IMR-90 (cell line): ENCODE results near the gene COQ8A. TPM values are rescaled to one million over a fixed set of nuclear protein-coding genes. Genes with fewer than 3 reads are reported as not detected.

Experiments
- ATAC-seq: fragments of 200-7000 bp; cut with Tn5 transposase; 2 replicates; pipeline ENCODE4 v1.9.1; 2020; ENCODE audit warnings: low read depth, mild to moderate bottlenecking, moderate library complexity
- BruUV-seq: library from RNA; stranded (reverse); fragments of 400-500 nt; replicated peaks from 2 replicates; lab custom pipeline; 2021; lab: Mats Ljungman, UMichigan
- CTCF ChIA-PET: fragments of 300-600 bp; formaldehyde crosslinking; extraction: SDS; loops from one replicate; lab custom pipeline; 2021; ENCODE audit warnings: antibody characterized with exemption; lab: Yijun Ruan, JAX
- POLR2A ChIA-PET: fragments of 300-600 bp; sonication (Branson Sonifier 250); formaldehyde crosslinking; loops from one replicate; lab custom pipeline; 2022; ENCODE audit warnings: antibody characterized with exemption; ENCODE audit not compliant: unreplicated experiment; lab: Charles Lee
- DNase-seq: peaks from one replicate; pipeline ENCODE4 v3.0.0; 2013
- H2AFZ ChIP-seq: replicated peaks from 2 replicates; pipeline ENCODE3; 2013; ENCODE audit warnings: low read length, mild to moderate bottlenecking; ENCODE audit not compliant: poor library complexity
- H2AK5ac ChIP-seq: 2 replicates; pipeline ENCODE4 v1.6.1; 2013; ENCODE audit warnings: low read depth, low read length, inconsistent platforms
- H2AK9ac ChIP-seq: replicated peaks from 2 replicates; pipeline ENCODE3; 2013; ENCODE audit warnings: mild to moderate bottlenecking, low read depth, low read length, moderate library complexity; ENCODE audit not compliant: poor library complexity
- H2BK120ac ChIP-seq: 2 replicates; pipeline ENCODE4 v1.6.1; 2013; ENCODE audit warnings: low read depth, low read length, inconsistent platforms
- H2BK15ac ChIP-seq: 3 replicates; pipeline ENCODE4 v1.6.1; 2013; ENCODE audit warnings: low read depth, low read length, inconsistent platforms
- H2BK20ac ChIP-seq: 2 replicates; pipeline ENCODE4 v1.6.1; 2013; ENCODE audit warnings: low read depth, mild to moderate bottlenecking, inconsistent platforms, low read length, moderate library complexity
- H2BK5ac ChIP-seq: 2 replicates; pipeline ENCODE4 v1.6.1; 2013; ENCODE audit warnings: mild to moderate bottlenecking, low read depth, low read length, inconsistent platforms; ENCODE audit not compliant: poor library complexity, severe bottlenecking
- H3K14ac ChIP-seq: replicated peaks from 2 replicates; pipeline ENCODE4 v1.6.1; 2013; ENCODE audit warnings: low read depth, low read length, inconsistent platforms
- H3K18ac ChIP-seq: 2 replicates; pipeline ENCODE4 v1.6.1; 2013; ENCODE audit warnings: low read depth, low read length, control low read depth
- H3K23ac ChIP-seq: 2 replicates; pipeline ENCODE4 v1.6.1; 2013; ENCODE audit warnings: low read depth, low read length, inconsistent platforms
- H3K27ac ChIP-seq: 2 replicates; pipeline ENCODE4 v1.5.1; 2013; ENCODE audit warnings: mild to moderate bottlenecking, control low read depth, low read length; ENCODE audit not compliant: insufficient read depth
- H3K27me3 ChIP-seq: 2 replicates; pipeline ENCODE4 v1.6.1; 2013; ENCODE audit warnings: low read length; ENCODE audit not compliant: control insufficient read depth, insufficient read depth
- H3K36me3 ChIP-seq: 2 replicates; pipeline ENCODE4 v1.6.1; 2013; ENCODE audit warnings: low read length, mixed read lengths; ENCODE audit not compliant: control insufficient read depth, insufficient read depth
- H3K4ac ChIP-seq: 2 replicates; pipeline ENCODE4 v1.6.1; 2013; ENCODE audit warnings: low read depth, low read length, inconsistent platforms
- H3K4me1 ChIP-seq: 2 replicates; pipeline ENCODE4 v1.6.1; 2013; ENCODE audit warnings: low read length, mixed read lengths; ENCODE audit not compliant: control insufficient read depth, insufficient read depth
- H3K4me2 ChIP-seq: 2 replicates; pipeline ENCODE4 v1.6.1; 2013; ENCODE audit warnings: low read depth, mild to moderate bottlenecking, control low read depth, low read length, moderate library complexity
- H3K4me3 ChIP-seq: 2 replicates; pipeline ENCODE4 v1.5.1; 2013; ENCODE audit warnings: low read depth, mild to moderate bottlenecking, control low read depth, low read length, moderate library complexity; ENCODE audit not compliant: insufficient read depth
- H3K56ac ChIP-seq: 2 replicates; pipeline ENCODE4 v1.6.1; 2013; ENCODE audit warnings: low read length, inconsistent platforms; ENCODE audit not compliant: insufficient read depth; ENCODE audit errors: extremely low read depth
- H3K79me1 ChIP-seq, 2 experiments: 2 replicates each; pipeline ENCODE4 v1.6.1; 2013; ENCODE audit warnings: low read length in 2 of 2, inconsistent platforms in 1 of 2, low read depth in 1 of 2
- H3K9ac ChIP-seq: 2 replicates; pipeline ENCODE4 v1.6.1; 2013; ENCODE audit warnings: low read depth, low read length, control low read depth
- H3K9me1 ChIP-seq: 2 replicates; pipeline ENCODE4 v1.6.1; 2013; ENCODE audit warnings: low read length, inconsistent platforms; ENCODE audit not compliant: insufficient read depth
- H3K9me3 ChIP-seq: 2 replicates; pipeline ENCODE4 v1.6.1; 2013; ENCODE audit warnings: low read length; ENCODE audit not compliant: control insufficient read depth, insufficient read depth
- H4K20me1 ChIP-seq: 2 replicates; pipeline ENCODE4 v1.6.1; 2013; ENCODE audit warnings: low read length, inconsistent platforms; ENCODE audit not compliant: insufficient read depth
- H4K5ac ChIP-seq: 2 replicates; pipeline ENCODE4 v1.6.1; 2013; ENCODE audit warnings: mild to moderate bottlenecking, low read depth, low read length, control low read depth
- H4K8ac ChIP-seq, 2 experiments: 2 replicates each; pipeline ENCODE4 v1.6.1; 2013; ENCODE audit warnings: low read depth in 2 of 2, low read length in 2 of 2, control low read depth in 1 of 2, inconsistent platforms in 1 of 2
- H4K91ac ChIP-seq: 2 replicates; pipeline ENCODE4 v1.6.1; 2013; ENCODE audit warnings: low read depth, low read length, inconsistent platforms; ENCODE audit not compliant: insufficient read depth
- CHD1 ChIP-seq: IDR thresholded peaks from 2 replicates; pipeline ENCODE4 v1.6.1; 2012; ENCODE audit warnings: low read depth, low read length, improper control_type of control experiment
- CTCF ChIP-seq: conservative IDR thresholded peaks from 2 replicates; pipeline ENCODE4 v1.5.1; 2012; ENCODE audit warnings: mild to moderate bottlenecking, low read depth, low read length, improper control_type of control experiment
- ELK1 ChIP-seq: fragments of 150-350 bp; IDR thresholded peaks from 2 replicates; pipeline ENCODE4 v1.6.1; 2016; ENCODE audit warnings: low read depth, mild to moderate bottlenecking, low read length, moderate library complexity, borderline replicate concordance
- FOS ChIP-seq: fragments of 150-350 bp; IDR thresholded peaks from 2 replicates; pipeline ENCODE4 v1.6.1; 2016; ENCODE audit warnings: low read depth, low read length
- MAFK ChIP-seq: IDR thresholded peaks from 2 replicates; pipeline ENCODE4 v1.6.1; 2012; ENCODE audit warnings: low read depth, low read length, improper control_type of control experiment
- NFE2L2 ChIP-seq: fragments of 150-350 bp; IDR thresholded peaks from 2 replicates; pipeline ENCODE4 v1.6.1; 2016; ENCODE audit warnings: low read depth, mild to moderate bottlenecking, low read length
- POLR2A ChIP-seq: IDR thresholded peaks from 2 replicates; pipeline ENCODE4 v1.6.1; 2012; ENCODE audit warnings: mild to moderate bottlenecking, low read depth, low read length
- RAD21 ChIP-seq: IDR thresholded peaks from 2 replicates; pipeline ENCODE4 v1.6.1; 2012; ENCODE audit warnings: low read length, improper control_type of control experiment
- RCOR1 ChIP-seq: IDR thresholded peaks from 2 replicates; pipeline ENCODE4 v1.6.1; 2012; ENCODE audit warnings: mild to moderate bottlenecking, low read length, improper control_type of control experiment; ENCODE audit not compliant: insufficient replicate concordance
- RFX5 ChIP-seq: IDR thresholded peaks from 2 replicates; pipeline ENCODE4 v1.8.0; 2012; ENCODE audit warnings: low read depth, mild to moderate bottlenecking, low read length, moderate library complexity
- SMC3 ChIP-seq: fragments of 150-350 bp; IDR thresholded peaks from 2 replicates; pipeline ENCODE4 v1.6.1; 2016; ENCODE audit warnings: low read depth, mild to moderate bottlenecking, antibody characterized with exemption, low read length, moderate library complexity
- USF2 ChIP-seq: fragments of 150-350 bp; IDR thresholded peaks from 2 replicates; pipeline ENCODE4 v1.6.1; 2017; ENCODE audit warnings: mild to moderate bottlenecking, antibody characterized with exemption, low read length, low read depth
- WGBS, 2 experiments: methylation state at CpG; one replicate each; pipeline versions ENCODE4 v1.1.5 to v1.1.7; 2013; ENCODE audit warnings: missing lambda C conversion rate in 2 of 2; ENCODE audit not compliant: insufficient read length in 1 of 2; ENCODE audit errors: extremely low coverage in 2 of 2; 5-methylcytosine and 5-hydroxymethylcytosine counted together
- dilution Hi-C: fragments of 300-500 bp; cut with HindIII; formaldehyde crosslinking; loops from one replicate; pipeline ENCODE4 v1.14.3; 2018; ENCODE audit warnings: low sequenced_read_pairs; ENCODE audit not compliant: unreplicated experiment
- in situ Hi-C: fragments of 300-500 bp; cut with MboI; formaldehyde crosslinking; loops from 3 replicates; pipeline ENCODE4 v1.14.3; 2019; ENCODE audit warnings: low sequenced_read_pairs, inconsistent platforms, mixed read lengths
- intact Hi-C: fragments of 100-400 bp; cut with micrococcal nuclease; formaldehyde crosslinking; loops from 2 replicates; pipeline ENCODE4 v1.10.0; 2022
- polyA plus RNA-seq, 3 experiments: library from polyadenylated mRNA; depleted of rRNA; stranded (reverse); fragments of >200 nt; gene quantifications; 2 replicates each; pipeline ENCODE4 v1.2.3, GENCODE V29; 2012; ENCODE audit warnings: low replicate concordance in 1 of 3
- total RNA-seq: library from RNA; depleted of rRNA; stranded (reverse); fragments of >200 nt; gene quantifications from 2 replicates; pipeline ENCODE4 v1.2.3, GENCODE V29; 2012

COQ8A gene
- total and polyA plus RNA-seq, 2 of the 4 experiments (the other 2 are of a cell fraction), result 3.8 to 6.1 TPM

- no TSS peak for BruUV-seq
- TF ChIP-seq FOS (no peak), SMC3 (no peak), MAFK (no peak), CTCF (no peak), RCOR1 (no peak), RAD21 (no peak), ELK1 (no peak), RFX5 (no peak), NFE2L2 (no peak), CHD1 (no peak), POLR2A (no peak), USF2 (no peak)
- Histone ChIP-seq H2BK15ac (no peak overlapping the region), H2AK5ac (no peak overlapping the region), H3K27ac (no peak overlapping the region), H3K9me1 (0 out of 2 replicates have a peak, but pooled peaks cover 3% of the 10 kb centered on the region), H2AK9ac (no peak overlapping the region), H4K20me1 (no peaks in the 10 kb centered on the region), H3K14ac (no peak overlapping the region), H3K4me1 (no peaks in the 10 kb centered on the region), H4K5ac (no peak overlapping the region), H3K27me3 (no peaks in the 10 kb centered on the region), H3K9ac (no peak overlapping the region), H2BK20ac (no peak overlapping the region), H3K18ac (no peak overlapping the region), H3K79me1 (no peaks in the 10 kb centered on the region), H3K36me3 (peaks cover 10% of the 10 kb centered on the region), H2BK120ac (no peak overlapping the region), H2AFZ (no peak overlapping the region), H3K4me2 (no peak overlapping the region), H4K8ac (no peak overlapping the region), H3K23ac (no peak overlapping the region), H2BK5ac (no peak overlapping the region), H3K4ac (no peak overlapping the region), H3K4me3 (no peak overlapping the region), H3K9me3 (no peaks in the 10 kb centered on the region), H4K91ac (no peak overlapping the region), H3K56ac (no peak overlapping the region)
- intact Hi-C loops (no loop called here), dilution Hi-C loops (no loop called here), in situ Hi-C loops (no loop called here)
- DNase-seq (no peak), ATAC-seq (no peak)
- POLR2A ChIA-PET, result no interaction called here
- CTCF ChIA-PET, result no interaction called here
- 80% methylated on average over 2 of the region's 13 CpGs; no CpG with 5 or more reads in 1 of the 2 experiments for WGBS, 2 experiments
These were observed 46.2 kb upstream of the COQ8A start for GRCh38 chr1:226893936-226894335.
